ENCODE results near the gene GRIN3A.

DNA sequence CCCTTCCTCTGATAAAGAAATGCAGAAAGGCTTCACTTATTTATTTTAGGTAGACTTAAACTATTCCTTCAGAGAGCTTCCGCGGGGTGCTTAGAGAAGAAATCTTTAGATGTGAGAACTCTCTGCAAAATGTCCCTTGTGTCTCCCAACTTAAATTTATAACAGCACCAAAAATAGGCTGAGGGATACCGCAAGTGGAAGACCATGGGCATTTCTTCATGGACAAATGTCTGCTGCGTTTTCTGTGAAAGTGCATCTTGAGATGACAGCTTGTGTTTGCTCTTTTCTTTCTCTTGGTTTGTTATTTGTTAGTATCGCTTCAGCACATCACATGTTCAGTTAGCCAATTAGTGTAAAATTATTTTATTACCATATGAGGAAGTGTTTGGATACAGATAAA, 15.3 kb upstream of the GRIN3A start:
- TF ChIP-seq, protein P1, sequence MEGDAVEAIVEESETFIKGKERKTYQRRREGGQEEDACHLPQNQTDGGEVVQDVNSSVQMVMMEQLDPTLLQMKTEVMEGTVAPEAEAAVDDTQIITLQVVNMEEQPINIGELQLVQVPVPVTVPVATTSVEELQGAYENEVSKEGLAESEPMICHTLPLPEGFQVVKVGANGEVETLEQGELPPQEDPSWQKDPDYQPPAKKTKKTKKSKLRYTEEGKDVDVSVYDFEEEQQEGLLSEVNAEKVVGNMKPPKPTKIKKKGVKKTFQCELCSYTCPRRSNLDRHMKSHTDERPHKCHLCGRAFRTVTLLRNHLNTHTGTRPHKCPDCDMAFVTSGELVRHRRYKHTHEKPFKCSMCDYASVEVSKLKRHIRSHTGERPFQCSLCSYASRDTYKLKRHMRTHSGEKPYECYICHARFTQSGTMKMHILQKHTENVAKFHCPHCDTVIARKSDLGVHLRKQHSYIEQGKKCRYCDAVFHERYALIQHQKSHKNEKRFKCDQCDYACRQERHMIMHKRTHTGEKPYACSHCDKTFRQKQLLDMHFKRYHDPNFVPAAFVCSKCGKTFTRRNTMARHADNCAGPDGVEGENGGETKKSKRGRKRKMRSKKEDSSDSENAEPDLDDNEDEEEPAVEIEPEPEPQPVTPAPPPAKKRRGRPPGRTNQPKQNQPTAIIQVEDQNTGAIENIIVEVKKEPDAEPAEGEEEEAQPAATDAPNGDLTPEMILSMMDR (IDR thresholded peaks at IDR 0.05) = no peak
- TF ChIP-seq POLR2A (IDR thresholded peaks at IDR 0.05) = no peak
